Measurements from ENCODE around the gene RBM47.
"Not testable (repeated sequence)": the region's sequence is repeated elsewhere in the genome, so short reads cannot be mapped to it uniquely, and the experiment has no call there.

Gene RBM47

GRCh38 chr4:40629401-40630334 is at the start of gene RBM47:
TSS of gene RBM47 (minus strand) at chr4:40629864. CDS start at chr4:40438893, 190,971 bp downstream.
- DNase-seq = peak; percentile 6 to 15

GRCh38 chr4:40678421-40678820 is 48.8 kb upstream of the RBM47 start:
- no peak for DNase-seq

- no peak for DNase-seq
These were observed 45.5 kb upstream of the RBM47 start for GRCh38 chr4:40675166-40675565.

- peak; percentile 88 to 89 for DNase-seq
These were observed 43.2 kb upstream of the RBM47 start for GRCh38 chr4:40672528-40673522.

- no peak for DNase-seq
These were observed 39.8 kb upstream of the RBM47 start for GRCh38 chr4:40669504-40669903.

- DNase-seq = no peak
These were observed 36.2 kb upstream of the RBM47 start for GRCh38 chr4:40665842-40666241.

GRCh38 chr4:40662962-40663604 is 33.4 kb upstream of the RBM47 start:
- DNase-seq = no peak

- DNase-seq = no peak
These were observed 32.1 kb upstream of the RBM47 start for GRCh38 chr4:40661803-40662202.

- no peak for DNase-seq
These were observed 26.7 kb upstream of the RBM47 start for GRCh38 chr4:40656201-40656863.

- DNase-seq = no peak
These were observed 21.6 kb upstream of the RBM47 start for GRCh38 chr4:40651280-40651679.

- no peak for DNase-seq
These were observed 19.7 kb upstream of the RBM47 start for GRCh38 chr4:40649321-40649720.

- DNase-seq = no peak
These were observed 19.1 kb upstream of the RBM47 start for GRCh38 chr4:40648742-40649281.

GRCh38 chr4:40648131-40648530 is 18.5 kb upstream of the RBM47 start:
- DNase-seq = no peak

GRCh38 chr4:40645586-40645985 is 15.9 kb upstream of the RBM47 start:
- DNase-seq = no peak

- DNase-seq = no peak
These were observed 2.4 kb upstream of the RBM47 start for GRCh38 chr4:40632080-40632479.

GRCh38 chr4:40630335-40631021 is 814 bp upstream of the RBM47 start:
- no peak for DNase-seq

- no peak for DNase-seq
These were observed 776 bp downstream of the RBM47 start for GRCh38 chr4:40628888-40629287.

GRCh38 chr4:40628407-40628806 is 1.3 kb downstream of the RBM47 start:
- not testable (repeated sequence) for DNase-seq

GRCh38 chr4:40627540-40627939 is 2.1 kb downstream of the RBM47 start:
- no peak for DNase-seq

GRCh38 chr4:40626183-40626990 is 3.3 kb downstream of the RBM47 start:
- DNase-seq = no peak

GRCh38 chr4:40623707-40624106 is 6.0 kb downstream of the RBM47 start:
- no peak for DNase-seq
